Measurements from ENCODE around the gene ITGB7.
A peak's percentile ranks its signal among the peaks of the same experiment; 100 is the strongest.

ITGB7 gene

DNA sequence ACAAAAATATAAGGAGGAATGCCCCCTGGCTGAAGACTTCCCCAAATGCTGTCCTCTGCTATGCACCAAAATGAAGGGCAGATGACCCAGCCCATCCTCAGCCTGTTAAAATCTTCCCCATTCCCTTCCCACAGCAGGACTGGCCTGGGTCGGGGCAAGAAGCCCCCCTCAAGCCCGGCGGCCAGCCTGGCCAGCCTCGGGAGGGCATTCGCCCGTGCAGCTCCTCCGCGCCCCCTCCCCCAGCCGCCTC lies 24.5 kb upstream of the ITGB7 start:
- peak; percentile 78 for DNase-seq (ENCODE audit: low spot score)

- no peak for DNase-seq (ENCODE audit: low spot score)
Observed at GRCh38 chr12:53230108-53230845, 23.2 kb upstream of the ITGB7 start.

DNA sequence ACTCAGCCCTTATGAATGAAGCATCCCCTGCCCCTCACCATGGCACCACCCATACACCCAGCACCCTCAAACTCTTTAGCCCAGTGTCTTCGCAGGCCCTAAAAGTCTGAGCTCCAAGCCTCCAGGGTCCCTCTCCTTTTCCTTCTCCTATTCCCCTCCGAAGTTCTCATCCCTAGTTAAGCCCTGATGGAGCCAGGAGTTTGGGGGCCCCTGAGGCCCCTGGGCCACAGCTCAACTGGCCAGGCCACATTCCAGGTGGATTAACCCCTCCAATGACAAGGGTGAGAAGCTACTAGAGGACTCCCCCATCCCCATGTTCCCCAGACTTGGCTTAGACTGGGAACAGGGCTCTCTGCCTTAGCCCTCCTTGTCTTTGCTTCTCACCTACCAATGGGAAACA lies 22.4 kb upstream of the ITGB7 start:
- DNase-seq (ENCODE audit: low spot score): no peak

- peak; percentile 26 for DNase-seq (ENCODE audit: low spot score)
Observed at GRCh38 chr12:53227836-53228235, 20.8 kb upstream of the ITGB7 start.

- DNase-seq (ENCODE audit: low spot score): peak; percentile 44
Observed at GRCh38 chr12:53227341-53227740, 20.3 kb upstream of the ITGB7 start.

- peak; percentile 42 for DNase-seq (ENCODE audit: low spot score)
Observed at GRCh38 chr12:53226815-53227214, 19.8 kb upstream of the ITGB7 start.

DNA sequence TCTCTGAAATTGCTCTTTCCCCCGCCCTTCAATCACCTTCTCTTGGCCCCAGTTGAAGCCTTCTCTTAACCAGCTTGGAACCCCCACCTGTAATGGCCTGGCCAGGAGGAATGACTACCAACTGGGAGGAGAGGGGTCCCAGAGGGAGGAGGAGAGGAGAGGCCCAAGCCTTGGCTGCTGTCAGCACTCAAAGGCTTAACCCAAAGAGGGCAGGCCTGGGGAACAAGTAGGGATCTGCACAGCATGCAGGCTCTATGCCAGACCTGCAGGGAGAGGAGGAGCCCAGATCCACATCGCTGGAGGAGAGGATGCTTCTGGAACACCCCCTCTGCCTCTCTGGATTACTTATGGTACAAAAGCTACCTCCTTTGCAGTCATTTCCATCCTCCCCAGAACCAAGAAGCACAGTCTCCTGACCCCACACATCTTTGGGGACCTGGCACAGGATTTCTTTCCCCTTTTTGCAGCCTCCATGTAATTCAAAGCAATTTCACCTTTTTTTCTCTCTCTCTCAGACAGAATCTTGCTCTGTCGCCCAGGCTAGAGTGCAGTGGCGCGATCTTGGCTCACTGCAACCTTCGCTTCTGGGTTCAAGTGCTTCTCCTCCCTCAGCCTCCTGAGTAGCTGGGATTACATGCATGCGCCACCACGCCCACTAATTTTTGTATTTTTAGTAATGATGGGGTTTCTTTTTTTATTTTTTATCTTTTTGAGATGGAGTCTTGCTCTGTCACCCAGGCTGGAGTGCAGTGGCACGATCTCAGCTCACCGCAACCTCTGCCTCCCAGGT lies 18.8 kb upstream of the ITGB7 start:
- peak; percentile 52 for DNase-seq (ENCODE audit: low spot score)

DNA sequence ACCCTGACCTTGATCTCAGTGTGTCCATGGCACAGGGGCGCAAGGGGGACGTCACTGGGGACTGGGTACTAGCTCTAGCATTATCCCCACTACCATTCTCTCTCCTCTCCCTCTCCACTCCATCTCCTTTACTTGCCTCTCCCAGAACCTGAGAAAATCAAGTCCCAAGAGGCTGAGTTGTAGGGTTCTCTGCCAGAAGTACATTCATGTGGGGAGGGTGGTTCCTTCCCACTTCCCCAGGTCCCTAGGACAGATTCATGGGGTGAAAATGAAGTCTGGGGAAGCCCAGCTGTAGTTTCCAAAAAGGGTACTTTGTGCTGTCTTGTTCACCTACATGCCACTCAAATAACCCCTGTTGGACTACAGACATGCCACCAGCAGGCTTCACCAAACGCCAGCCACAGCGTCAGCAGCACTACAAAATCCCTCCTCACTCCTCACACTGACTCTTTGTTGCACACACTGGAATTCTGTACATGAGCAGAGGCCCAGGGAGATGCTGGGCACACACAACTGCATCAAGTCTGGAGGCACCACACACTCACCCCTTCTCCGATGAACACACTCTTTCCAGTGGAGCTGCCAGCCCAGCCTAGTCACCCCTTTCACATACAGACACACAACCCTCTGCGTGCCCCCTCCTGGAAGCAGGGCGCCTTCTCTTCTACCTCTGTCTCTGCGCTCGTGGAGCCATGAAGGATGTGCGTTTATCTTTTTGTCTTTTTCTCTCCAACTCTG lies 18.0 kb upstream of the ITGB7 start:
- peak; percentile 53 for DNase-seq (ENCODE audit: low spot score)

DNA sequence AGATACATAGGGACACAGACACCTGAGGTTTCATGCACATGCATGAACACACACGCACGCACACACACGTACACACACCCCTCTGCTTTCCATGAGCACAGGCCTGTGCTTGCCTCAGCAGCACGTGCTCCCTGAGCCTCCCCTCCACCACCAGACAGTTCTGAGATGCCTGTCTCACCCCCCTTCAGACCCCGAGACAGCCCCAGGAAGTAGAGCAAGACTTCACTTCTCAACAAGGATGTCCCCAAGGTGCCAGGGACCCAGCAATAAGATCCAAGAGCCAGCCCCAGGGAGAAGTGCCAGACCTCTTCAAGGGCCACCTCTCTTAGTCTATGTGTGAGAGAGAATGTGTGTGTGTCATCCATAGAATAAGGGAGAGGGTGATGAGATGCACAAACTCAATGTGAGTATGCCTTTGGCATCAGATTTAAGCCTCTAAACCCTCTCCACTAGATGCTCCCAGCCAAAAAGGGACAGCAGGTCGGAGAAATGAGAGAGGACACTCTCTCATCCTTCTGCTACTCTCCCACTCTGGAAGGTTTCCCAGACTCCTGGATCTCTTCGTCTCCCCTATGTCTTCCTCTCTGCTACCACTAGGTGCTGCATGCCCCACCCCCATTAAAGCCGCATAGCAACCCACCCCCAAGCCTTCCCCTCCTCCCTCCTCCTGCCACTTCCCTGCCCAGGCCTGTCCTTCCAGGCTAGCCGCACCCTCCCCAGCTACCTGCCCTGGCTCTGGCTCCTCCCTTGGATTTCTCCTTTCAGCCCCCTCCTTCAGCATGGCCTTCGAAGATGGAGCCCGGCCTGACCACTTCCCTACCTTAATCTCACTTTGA lies 17.2 kb upstream of the ITGB7 start:
- DNase-seq (ENCODE audit: low spot score): peak; percentile 75

DNA sequence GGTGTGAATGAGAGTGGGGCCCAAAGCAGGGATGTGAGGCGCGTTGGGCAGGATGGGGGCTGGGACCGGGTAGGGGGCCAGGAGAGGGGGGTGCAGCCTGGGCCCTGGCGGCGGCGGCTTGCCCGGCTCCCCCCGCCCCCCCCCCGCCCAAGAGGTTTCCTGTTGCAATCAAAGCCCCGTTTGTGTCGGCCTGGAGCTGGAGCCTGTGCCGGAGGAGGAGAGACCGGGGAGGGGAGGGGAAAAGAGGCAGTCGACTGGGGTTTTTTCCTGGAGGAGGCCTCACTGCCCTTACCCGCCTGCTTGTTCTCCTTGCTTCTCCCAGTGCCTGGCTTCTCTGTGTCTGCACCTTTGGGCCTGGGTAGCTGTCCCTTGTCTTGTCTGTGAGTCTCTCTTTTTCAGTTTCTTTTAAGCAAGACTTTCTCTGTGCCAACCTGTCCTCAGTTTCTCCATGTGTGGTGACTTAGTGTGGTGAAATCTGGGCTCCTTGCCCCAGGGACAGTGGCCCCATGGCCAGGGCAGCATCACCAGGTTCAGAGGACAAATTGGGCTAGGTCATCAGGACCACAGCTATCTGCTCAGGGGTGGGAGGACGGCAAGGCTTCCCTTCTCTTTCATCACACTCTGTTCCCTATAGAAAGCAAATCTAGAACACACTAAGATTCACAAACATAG lies 16.5 kb upstream of the ITGB7 start:
- peak; percentile 66 for DNase-seq (ENCODE audit: low spot score)

GRCh38 chr12:53222806-53223261 lies 15.8 kb upstream of the ITGB7 start:
- DNase-seq (ENCODE audit: low spot score): no peak

GRCh38 chr12:53222170-53222721 lies 15.2 kb upstream of the ITGB7 start:
- no peak for DNase-seq (ENCODE audit: low spot score)

GRCh38 chr12:53221203-53222080 lies 14.4 kb upstream of the ITGB7 start:
- peak; percentile 95 for DNase-seq (ENCODE audit: low spot score)

DNA sequence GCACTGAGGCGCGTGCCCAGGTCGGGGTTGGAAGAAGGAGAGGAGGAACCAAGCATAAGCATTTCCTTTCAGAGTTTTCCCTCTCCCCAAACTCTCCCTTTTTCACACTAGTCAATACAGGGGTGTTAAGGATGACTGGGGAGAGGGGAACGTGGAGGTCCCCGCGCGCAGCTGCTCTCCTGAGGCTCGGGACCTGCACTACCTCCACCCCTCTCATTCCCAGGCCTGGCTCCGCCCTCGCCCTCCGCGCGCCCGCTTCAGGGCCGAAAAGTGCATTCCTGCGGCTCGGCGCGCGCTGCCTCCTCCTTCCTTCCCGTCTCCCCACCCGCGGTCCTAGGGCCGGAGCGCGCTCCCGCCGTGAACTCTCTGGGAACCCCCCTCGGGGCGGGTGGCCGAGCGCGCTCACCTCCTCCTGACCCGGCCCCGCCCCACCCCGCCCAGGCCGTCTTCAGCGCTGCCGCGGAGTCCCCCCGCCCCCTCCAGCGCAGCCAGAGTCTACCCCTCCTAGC lies 13.7 kb upstream of the ITGB7 start:
- DNase-seq (ENCODE audit: low spot score): peak; percentile 97

DNA sequence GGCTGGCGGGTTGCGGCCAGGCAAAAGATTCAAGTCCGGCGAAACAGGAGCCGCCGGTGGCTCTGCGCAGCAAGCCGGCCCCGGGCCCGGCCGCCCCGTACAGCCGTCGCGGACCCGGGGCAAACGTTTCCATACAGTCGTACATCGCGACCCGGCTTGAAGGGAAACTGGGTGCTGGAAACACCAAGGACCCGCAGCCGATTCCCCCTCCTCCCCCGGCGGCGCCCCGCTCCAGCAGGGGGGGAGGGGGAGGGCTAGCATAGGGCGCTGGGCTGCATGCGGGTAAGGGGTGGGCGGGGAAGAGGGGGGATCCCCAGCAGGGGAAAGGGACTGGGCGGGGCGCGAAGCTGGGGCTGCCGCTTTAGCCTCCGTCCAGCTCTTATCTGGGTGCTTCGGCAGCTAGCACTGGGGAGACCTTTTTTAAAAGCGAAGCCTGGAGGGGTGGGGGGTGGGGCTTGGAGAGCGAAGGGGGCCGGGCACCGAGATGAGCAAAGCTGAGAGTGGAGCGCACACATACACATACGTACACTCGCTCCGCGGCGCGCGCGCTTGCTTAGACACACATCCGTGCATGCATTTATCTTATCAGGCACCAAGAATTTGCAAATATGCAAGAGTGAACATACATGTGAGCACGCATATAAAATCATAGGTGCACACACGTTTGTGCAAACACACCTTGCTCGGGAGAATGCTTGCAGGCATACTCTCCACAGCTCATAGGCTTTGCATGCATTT lies 13.1 kb upstream of the ITGB7 start:
- DNase-seq (ENCODE audit: low spot score): no peak

GRCh38 chr12:53219292-53219955 lies 12.4 kb upstream of the ITGB7 start:
- peak; percentile 58 for DNase-seq (ENCODE audit: low spot score)

DNA sequence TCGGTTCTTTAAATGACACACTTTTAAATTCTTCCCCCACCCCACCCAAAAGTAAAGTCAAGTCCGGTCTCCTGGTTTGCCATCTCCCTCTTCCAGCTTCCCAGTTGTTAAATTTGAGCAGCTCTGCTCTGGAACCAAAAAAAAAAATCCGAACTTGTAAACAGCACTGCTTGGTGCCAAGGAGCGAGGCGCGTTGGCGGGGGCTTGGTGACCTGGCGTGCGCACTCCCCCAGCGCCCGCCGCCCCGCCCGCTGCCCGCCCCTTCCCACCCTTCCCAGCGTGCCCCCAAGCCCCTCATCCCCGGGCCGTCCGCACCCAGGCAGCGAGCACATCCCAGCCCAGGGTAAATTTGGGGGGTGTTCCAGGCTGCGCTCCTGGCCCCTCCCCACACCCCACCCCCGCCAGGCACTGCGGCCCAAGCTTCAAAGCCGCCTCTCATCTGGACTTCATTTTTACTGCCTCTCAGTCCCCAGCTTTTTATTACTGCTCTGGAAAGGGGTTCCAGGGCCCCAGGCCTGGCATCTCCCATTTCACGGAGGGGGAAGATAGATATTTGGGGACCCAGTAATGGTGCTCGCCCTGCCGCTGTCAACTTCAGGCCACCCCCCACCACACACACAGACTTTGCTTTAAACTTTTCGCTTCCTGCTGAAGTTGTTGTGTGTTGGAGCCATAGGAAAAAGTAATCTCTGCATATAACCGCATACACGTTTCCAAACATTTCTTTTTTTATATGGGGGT lies 11.7 kb upstream of the ITGB7 start:
- DNase-seq (ENCODE audit: low spot score): no peak

DNA sequence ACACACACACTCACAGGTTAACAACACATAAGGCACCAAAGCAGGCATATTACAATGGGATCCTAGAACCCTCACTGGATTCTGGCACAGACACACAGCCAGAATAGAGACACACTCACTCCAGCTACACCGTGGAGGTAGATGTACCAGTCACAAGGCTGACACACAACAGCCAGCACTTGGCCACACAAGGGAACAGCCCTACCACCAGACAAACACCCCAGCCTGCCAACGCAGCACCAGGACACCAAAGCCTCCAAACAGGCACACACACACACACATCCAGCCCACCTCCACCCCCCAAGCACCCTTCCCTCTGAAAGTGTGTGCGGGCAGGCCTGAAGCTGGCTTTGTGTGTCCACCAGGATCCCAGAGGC lies 10.9 kb upstream of the ITGB7 start:
- DNase-seq (ENCODE audit: low spot score): no peak
